Peyer's patch (tissue), 4 donors: ENCODE measurements around the gene EFEMP2.

Source experiments
- CTCF ChIP-seq, 6 experiments: fragments of 450-650 bp in 4 of 6; fragments of 200-600 bp in 2 of 6; sonication (generic) in 1 of 6; IDR thresholded peaks; one replicate each; pipeline ENCODE4 v1.5.1; 2017 to 2019; ENCODE audit warnings: antibody characterized with exemption in 6 of 6, mild to moderate bottlenecking in 3 of 6, moderate library complexity in 1 of 6
- POLR2A ChIP-seq, 2 donors: fragments of 450-650 bp; IDR thresholded peaks; one replicate each; pipeline ENCODE4 v1.5.1; 2017; ENCODE audit warnings: antibody characterized with exemption in 2 of 2, mild to moderate bottlenecking in 2 of 2, moderate library complexity in 2 of 2

- TF ChIP-seq POLR2A (IDR thresholded peaks at IDR 0.05) = no peak
- no peak for TF ChIP-seq CTCF (IDR thresholded peaks at IDR 0.05)
Measured at GRCh38 chr11:65867284-65868071, 5.1 kb downstream of the EFEMP2 start.
